Measurements from ENCODE around the gene NCK2.

Gene NCK2

GRCh38 chr2:105929516-105929915 is 184.8 kb downstream of the NCK2 start:
- no peaks in the 10 kb centered on the region for H3K9me3 ChIP-seq (ENCODE audit: low read length)
- H3K27me3 ChIP-seq (ENCODE audit: insufficient read depth, low read length) = no peaks in the 10 kb centered on the region
- H3K4me3 ChIP-seq (ENCODE audit: low read length) = no peak overlapping the region
- H3K4me1 ChIP-seq (ENCODE audit: insufficient read depth, low read length) = peaks cover 1% of the 10 kb centered on the region
- no peaks in the 10 kb centered on the region for H3K36me3 ChIP-seq (ENCODE audit: insufficient read depth, low read length)
- H2AFZ ChIP-seq (ENCODE audit: low read depth, low read length) = no peak overlapping the region

GRCh38 chr2:105932582-105932981 is 187.9 kb downstream of the NCK2 start:
- H3K9me3 ChIP-seq (ENCODE audit: low read length) = no peaks in the 10 kb centered on the region
- H3K27me3 ChIP-seq (ENCODE audit: insufficient read depth, low read length) = no peaks in the 10 kb centered on the region
- peaks cover 2% of the 10 kb centered on the region for H3K4me1 ChIP-seq (ENCODE audit: insufficient read depth, low read length)
- no peak overlapping the region for H3K4me3 ChIP-seq (ENCODE audit: low read length)
- no peaks in the 10 kb centered on the region for H3K36me3 ChIP-seq (ENCODE audit: insufficient read depth, low read length)
- H2AFZ ChIP-seq (ENCODE audit: low read depth, low read length) = no peak overlapping the region

- peaks cover 7% of the 10 kb centered on the region for H3K4me1 ChIP-seq (ENCODE audit: insufficient read depth, low read length)
- no peak overlapping the region for H3K4me3 ChIP-seq (ENCODE audit: low read length)
- H3K27me3 ChIP-seq (ENCODE audit: insufficient read depth, low read length) = no peaks in the 10 kb centered on the region
- no peak overlapping the region for H2AFZ ChIP-seq (ENCODE audit: low read depth, low read length)
- no peaks in the 10 kb centered on the region for H3K36me3 ChIP-seq (ENCODE audit: insufficient read depth, low read length)
- H3K9me3 ChIP-seq (ENCODE audit: low read length) = no peaks in the 10 kb centered on the region
These were observed 189.2 kb downstream of the NCK2 start for GRCh38 chr2:105933906-105934305.

- no peaks in the 10 kb centered on the region for H3K27me3 ChIP-seq (ENCODE audit: insufficient read depth, low read length)
- H3K36me3 ChIP-seq (ENCODE audit: insufficient read depth, low read length) = no peaks in the 10 kb centered on the region
- no peaks in the 10 kb centered on the region for H3K9me3 ChIP-seq (ENCODE audit: low read length)
- H3K4me1 ChIP-seq (ENCODE audit: insufficient read depth, low read length) = peaks cover 7% of the 10 kb centered on the region
- no peak overlapping the region for H2AFZ ChIP-seq (ENCODE audit: low read depth, low read length)
- H3K4me3 ChIP-seq (ENCODE audit: low read length) = no peak overlapping the region
These were observed 189.8 kb downstream of the NCK2 start for GRCh38 chr2:105934467-105934866.

GRCh38 chr2:105935063-105935462 is 190.4 kb downstream of the NCK2 start:
- H3K9me3 ChIP-seq (ENCODE audit: low read length) = no peaks in the 10 kb centered on the region
- no peaks in the 10 kb centered on the region for H3K36me3 ChIP-seq (ENCODE audit: insufficient read depth, low read length)
- peaks cover 7% of the 10 kb centered on the region for H3K4me1 ChIP-seq (ENCODE audit: insufficient read depth, low read length)
- H2AFZ ChIP-seq (ENCODE audit: low read depth, low read length) = no peak overlapping the region
- no peaks in the 10 kb centered on the region for H3K27me3 ChIP-seq (ENCODE audit: insufficient read depth, low read length)
- no peak overlapping the region for H3K4me3 ChIP-seq (ENCODE audit: low read length)

GRCh38 chr2:105936954-105937353 is 192.2 kb downstream of the NCK2 start:
- Histone ChIP-seq H3K9me3 (ENCODE audit: low read length) (no peaks in the 10 kb centered on the region), H3K36me3 (ENCODE audit: insufficient read depth, low read length) (no peaks in the 10 kb centered on the region), H3K4me1 (ENCODE audit: insufficient read depth, low read length) (peaks cover 7% of the 10 kb centered on the region), H3K27me3 (ENCODE audit: insufficient read depth, low read length) (no peaks in the 10 kb centered on the region), H2AFZ (ENCODE audit: low read depth, low read length) (no peak overlapping the region), H3K4me3 (ENCODE audit: low read length) (no peak overlapping the region)

- Histone ChIP-seq H3K4me1 (ENCODE audit: insufficient read depth, low read length) (peaks cover 7% of the 10 kb centered on the region), H2AFZ (ENCODE audit: low read depth, low read length) (no peak overlapping the region), H3K27me3 (ENCODE audit: insufficient read depth, low read length) (no peaks in the 10 kb centered on the region), H3K4me3 (ENCODE audit: low read length) (no peak overlapping the region), H3K36me3 (ENCODE audit: insufficient read depth, low read length) (no peaks in the 10 kb centered on the region), H3K9me3 (ENCODE audit: low read length) (no peaks in the 10 kb centered on the region)
These were observed 192.9 kb downstream of the NCK2 start for GRCh38 chr2:105937498-105938097.
